ENCODE results near the gene SCARB1. TPM values are rescaled to one million over a fixed set of nuclear protein-coding genes. Genes with fewer than 3 reads are reported as not detected.
A peak's percentile ranks its signal among the peaks of the same experiment; 100 is the strongest.

The SCARB1 gene
- total RNA-seq, 1 donor from 2014 or later = 11.1 TPM

DNA sequence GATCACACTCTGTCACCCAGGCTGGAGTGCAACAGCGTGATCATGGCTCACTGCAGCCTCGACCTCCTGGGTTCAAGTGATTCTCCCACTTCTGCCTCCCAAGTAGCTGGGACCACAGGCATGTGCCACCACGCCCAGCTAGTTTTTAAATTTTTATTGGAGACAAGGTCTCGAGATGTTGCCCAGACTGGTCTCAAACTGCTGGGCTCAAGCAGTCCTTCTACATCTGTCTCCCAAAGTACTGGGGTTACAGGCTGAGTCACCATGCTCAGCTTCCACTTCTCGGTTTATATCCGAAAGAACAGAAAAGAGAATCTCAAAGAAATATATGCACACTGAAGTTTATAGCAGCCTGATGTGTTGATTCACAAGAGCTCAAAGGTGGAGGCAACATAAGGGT, 107.5 kb downstream of the SCARB1 start:
- intact Hi-C loops (cut with micrococcal nuclease) = no loop called here
- H3K27ac ChIP-seq (replicated peaks) = peak overlapping the region; percentile 95
- peaks cover 68% of the 10 kb centered on the region for H3K4me1 ChIP-seq
- H3K4me3 ChIP-seq = no peak overlapping the region
- no peak for DNase-seq
- no peaks in the 10 kb centered on the region for H3K27me3 ChIP-seq (ENCODE audit: low read depth)
- no peak for TF ChIP-seq CTCF (IDR thresholded peaks at IDR 0.05; ENCODE audit: borderline replicate concordance)
- peaks cover 8% of the 10 kb centered on the region for H3K9me3 ChIP-seq (replicated peaks)
- no peaks in the 10 kb centered on the region for H3K36me3 ChIP-seq

- H3K9me3 ChIP-seq (replicated peaks) = peaks cover 8% of the 10 kb centered on the region
- H3K4me1 ChIP-seq = peaks cover 68% of the 10 kb centered on the region
- peak overlapping the region; percentile 29 for H3K4me3 ChIP-seq
- no peaks in the 10 kb centered on the region for H3K36me3 ChIP-seq
- DNase-seq = no peak
- no peaks in the 10 kb centered on the region for H3K27me3 ChIP-seq (ENCODE audit: low read depth)
- TF ChIP-seq CTCF (IDR thresholded peaks at IDR 0.05; ENCODE audit: borderline replicate concordance) = no peak
- peak overlapping the region; percentile 95 for H3K27ac ChIP-seq (replicated peaks)
- intact Hi-C loops (cut with micrococcal nuclease) = no loop called here
Observed at GRCh38 chr12:124755801-124756148, 107.9 kb downstream of the SCARB1 start.

- Histone ChIP-seq H3K27ac (replicated peaks) (peak overlapping the region; percentile 95), H3K4me3 (peak overlapping the region; percentile 29), H3K36me3 (no peaks in the 10 kb centered on the region), H3K4me1 (peaks cover 63% of the 10 kb centered on the region), H3K9me3 (replicated peaks) (peaks cover 8% of the 10 kb centered on the region), H3K27me3 (ENCODE audit: low read depth) (no peaks in the 10 kb centered on the region)
- no peak for TF ChIP-seq CTCF (IDR thresholded peaks at IDR 0.05; ENCODE audit: borderline replicate concordance)
- DNase-seq = peak; percentile 89
- intact Hi-C loops (cut with micrococcal nuclease) = no loop called here
Observed at GRCh38 chr12:124754949-124755800, 108.5 kb downstream of the SCARB1 start.

DNA sequence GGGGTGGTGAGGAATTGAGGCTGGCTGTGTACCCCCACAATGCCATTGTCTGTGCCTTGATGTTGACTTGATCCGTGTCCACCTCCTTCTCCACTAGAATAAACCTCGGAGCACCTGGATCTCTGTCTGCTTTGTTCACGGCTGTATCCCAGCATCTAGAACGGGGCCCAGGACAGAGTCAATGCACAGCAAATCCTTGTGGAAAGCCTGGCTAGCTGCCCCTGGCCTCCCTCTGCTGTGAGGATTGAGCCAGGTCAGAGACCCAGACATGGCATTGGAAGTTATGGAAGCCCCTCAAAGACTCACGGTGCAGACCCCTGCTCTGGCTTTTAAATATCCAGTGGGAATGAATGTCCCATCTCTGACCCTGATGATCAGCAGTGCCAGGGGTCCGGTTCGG, 109.2 kb downstream of the SCARB1 start:
- Histone ChIP-seq H3K4me1 (peaks cover 56% of the 10 kb centered on the region), H3K27ac (replicated peaks) (peak overlapping the region; percentile 95), H3K27me3 (ENCODE audit: low read depth) (no peaks in the 10 kb centered on the region), H3K9me3 (replicated peaks) (peaks cover 8% of the 10 kb centered on the region), H3K4me3 (no peak overlapping the region), H3K36me3 (no peaks in the 10 kb centered on the region)
- no peak for DNase-seq
- intact Hi-C loops (cut with micrococcal nuclease) = no loop called here
- no peak for TF ChIP-seq CTCF (IDR thresholded peaks at IDR 0.05; ENCODE audit: borderline replicate concordance)

GRCh38 chr12:124753993-124754392, 109.7 kb downstream of the SCARB1 start:
- intact Hi-C loops (cut with micrococcal nuclease) = no loop called here
- H3K4me1 ChIP-seq = peaks cover 51% of the 10 kb centered on the region
- no peaks in the 10 kb centered on the region for H3K27me3 ChIP-seq (ENCODE audit: low read depth)
- H3K27ac ChIP-seq (replicated peaks) = peak overlapping the region; percentile 95
- TF ChIP-seq CTCF (IDR thresholded peaks at IDR 0.05; ENCODE audit: borderline replicate concordance) = no peak
- H3K36me3 ChIP-seq = no peaks in the 10 kb centered on the region
- H3K4me3 ChIP-seq = no peak overlapping the region
- peaks cover 8% of the 10 kb centered on the region for H3K9me3 ChIP-seq (replicated peaks)
- no peak for DNase-seq
